Bronchial epithelial cell (primary cell): ENCODE measurements around the gene REV3L. TPM values are rescaled to one million over a fixed set of nuclear protein-coding genes. Genes with fewer than 3 reads are reported as not detected.
"Not testable (repeated sequence)": the region's sequence is repeated elsewhere in the genome, so short reads cannot be mapped to it uniquely, and the experiment has no call there.

Source experiments
- DNase-seq: peaks from one replicate; pipeline ENCODE4 v3.0.0-alpha.2; 2010; ENCODE audit warnings: low read depth
- FAIRE-seq: peaks from 2 replicates; lab custom pipeline; 2011; peaks lifted over from hg19 to GRCh38; lab: Jason Lieb, UNC
- H3K27me3 ChIP-seq: 2 replicates; pipeline ENCODE4 v1.5.1; 2011; ENCODE audit warnings: low read length; ENCODE audit not compliant: control insufficient read depth, insufficient read depth
- H3K36me3 ChIP-seq: 2 replicates; pipeline ENCODE4 v1.5.1; 2011; ENCODE audit warnings: low read length; ENCODE audit not compliant: control insufficient read depth, insufficient read depth
- H3K4me3 ChIP-seq: 2 replicates; pipeline ENCODE4 v1.5.1; 2011; ENCODE audit warnings: mild to moderate bottlenecking, low read depth, low read length, control low read depth
- total RNA-seq: library from RNA; depleted of rRNA; stranded (reverse); fragments of >200 nt; gene quantifications from 2 replicates; pipeline ENCODE4 v1.2.1, GENCODE V29; 2014
- TF ChIP-seq, protein P1 (sequence below): IDR thresholded peaks from 2 replicates; pipeline ENCODE4 v1.5.1; 2011; ENCODE audit warnings: mild to moderate bottlenecking, moderate library complexity, low read length, control low read depth, inconsistent platforms; ENCODE audit not compliant: insufficient read depth, severe bottlenecking

REV3L gene
- total RNA-seq, 1 donor from 2014 or later = 8.4 TPM

GRCh38 chr6:111258010-111258409 is 225.0 kb downstream of the REV3L start:
- H3K36me3 ChIP-seq = no peaks in the 10 kb centered on the region
- TF ChIP-seq, protein P1, sequence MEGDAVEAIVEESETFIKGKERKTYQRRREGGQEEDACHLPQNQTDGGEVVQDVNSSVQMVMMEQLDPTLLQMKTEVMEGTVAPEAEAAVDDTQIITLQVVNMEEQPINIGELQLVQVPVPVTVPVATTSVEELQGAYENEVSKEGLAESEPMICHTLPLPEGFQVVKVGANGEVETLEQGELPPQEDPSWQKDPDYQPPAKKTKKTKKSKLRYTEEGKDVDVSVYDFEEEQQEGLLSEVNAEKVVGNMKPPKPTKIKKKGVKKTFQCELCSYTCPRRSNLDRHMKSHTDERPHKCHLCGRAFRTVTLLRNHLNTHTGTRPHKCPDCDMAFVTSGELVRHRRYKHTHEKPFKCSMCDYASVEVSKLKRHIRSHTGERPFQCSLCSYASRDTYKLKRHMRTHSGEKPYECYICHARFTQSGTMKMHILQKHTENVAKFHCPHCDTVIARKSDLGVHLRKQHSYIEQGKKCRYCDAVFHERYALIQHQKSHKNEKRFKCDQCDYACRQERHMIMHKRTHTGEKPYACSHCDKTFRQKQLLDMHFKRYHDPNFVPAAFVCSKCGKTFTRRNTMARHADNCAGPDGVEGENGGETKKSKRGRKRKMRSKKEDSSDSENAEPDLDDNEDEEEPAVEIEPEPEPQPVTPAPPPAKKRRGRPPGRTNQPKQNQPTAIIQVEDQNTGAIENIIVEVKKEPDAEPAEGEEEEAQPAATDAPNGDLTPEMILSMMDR = no peak
- H3K27me3 ChIP-seq = no peaks in the 10 kb centered on the region
- FAIRE-seq = no peak
- DNase-seq = no peak
- no peak overlapping the region for H3K4me3 ChIP-seq

GRCh38 chr6:111256646-111257045 is 226.4 kb downstream of the REV3L start:
- DNase-seq (no peak), FAIRE-seq (no peak)
- H3K36me3 ChIP-seq = no peaks in the 10 kb centered on the region
- no peaks in the 10 kb centered on the region for H3K27me3 ChIP-seq
- TF ChIP-seq, protein P1 = no peak
- no peak overlapping the region for H3K4me3 ChIP-seq

DNA sequence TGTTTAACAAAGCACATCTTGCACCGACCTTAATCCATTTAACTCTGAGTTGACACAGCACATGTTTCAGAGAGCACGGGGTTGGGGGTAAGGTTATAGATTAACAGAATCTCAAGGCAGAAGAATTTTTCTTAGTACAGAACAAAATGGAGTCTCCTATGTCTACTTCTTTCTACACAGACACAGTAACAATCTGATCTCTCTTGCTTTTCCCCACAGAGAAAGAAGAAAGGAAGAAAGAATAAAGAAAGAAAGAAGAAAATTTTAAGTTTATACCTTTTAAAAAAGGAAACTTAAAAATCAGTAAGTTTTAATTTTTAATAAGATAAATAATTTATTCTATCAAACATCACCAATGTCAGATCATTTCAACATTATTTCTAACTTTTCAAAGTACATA is 227.2 kb downstream of the REV3L start:
- FAIRE-seq, H3K4me3 ChIP-seq, DNase-seq, H3K27me3 ChIP-seq, H3K36me3 ChIP-seq: not testable (repeated sequence)

- no peaks in the 10 kb centered on the region for H3K27me3 ChIP-seq
- FAIRE-seq (no peak), DNase-seq (no peak)
- no peaks in the 10 kb centered on the region for H3K36me3 ChIP-seq
- TF ChIP-seq, protein P1 = no peak
- H3K4me3 ChIP-seq = no peak overlapping the region
These were observed 228.2 kb downstream of the REV3L start for GRCh38 chr6:111254779-111255166.

GRCh38 chr6:111254004-111254778 is 228.8 kb downstream of the REV3L start:
- no peaks in the 10 kb centered on the region for H3K36me3 ChIP-seq
- TF ChIP-seq, protein P1 = no peak
- H3K27me3 ChIP-seq = no peaks in the 10 kb centered on the region
- no peak overlapping the region for H3K4me3 ChIP-seq
- FAIRE-seq (no peak), DNase-seq (no peak)

DNA sequence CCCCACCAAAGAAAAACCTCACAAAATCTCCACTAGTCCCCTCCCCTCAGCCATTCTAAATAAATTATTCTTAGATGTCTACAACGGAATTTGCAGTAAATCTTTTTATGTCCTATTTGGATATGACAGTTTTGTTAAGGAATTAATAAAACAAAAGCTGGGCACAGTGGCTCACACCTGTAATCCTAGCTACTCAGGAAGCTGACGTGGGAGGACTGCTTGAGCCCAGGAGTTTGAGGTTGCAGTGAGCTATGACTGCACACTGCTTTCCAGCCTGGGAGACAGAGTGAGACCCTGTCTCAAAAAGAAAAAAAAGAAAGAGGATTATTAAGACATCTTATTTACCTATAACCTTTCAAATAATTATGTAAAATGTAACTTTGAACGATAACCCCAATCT is 230.3 kb downstream of the REV3L start:
- DNase-seq (no peak), FAIRE-seq (no peak)
- TF ChIP-seq, protein P1 = no peak
- Histone ChIP-seq H3K4me3 (no peak overlapping the region), H3K36me3 (no peaks in the 10 kb centered on the region), H3K27me3 (no peaks in the 10 kb centered on the region)
